ENCODE measurements around the gene TLE6. TPM values are rescaled to one million over a fixed set of nuclear protein-coding genes. Genes with fewer than 3 reads are reported as not detected.
"Not testable (repeated sequence)": the region's sequence is repeated elsewhere in the genome, so short reads cannot be mapped to it uniquely, and the experiment has no call there.

The TLE6 gene
- total RNA-seq: 1 to 10 TPM; 2.5 to 2.6 TPM

DNA sequence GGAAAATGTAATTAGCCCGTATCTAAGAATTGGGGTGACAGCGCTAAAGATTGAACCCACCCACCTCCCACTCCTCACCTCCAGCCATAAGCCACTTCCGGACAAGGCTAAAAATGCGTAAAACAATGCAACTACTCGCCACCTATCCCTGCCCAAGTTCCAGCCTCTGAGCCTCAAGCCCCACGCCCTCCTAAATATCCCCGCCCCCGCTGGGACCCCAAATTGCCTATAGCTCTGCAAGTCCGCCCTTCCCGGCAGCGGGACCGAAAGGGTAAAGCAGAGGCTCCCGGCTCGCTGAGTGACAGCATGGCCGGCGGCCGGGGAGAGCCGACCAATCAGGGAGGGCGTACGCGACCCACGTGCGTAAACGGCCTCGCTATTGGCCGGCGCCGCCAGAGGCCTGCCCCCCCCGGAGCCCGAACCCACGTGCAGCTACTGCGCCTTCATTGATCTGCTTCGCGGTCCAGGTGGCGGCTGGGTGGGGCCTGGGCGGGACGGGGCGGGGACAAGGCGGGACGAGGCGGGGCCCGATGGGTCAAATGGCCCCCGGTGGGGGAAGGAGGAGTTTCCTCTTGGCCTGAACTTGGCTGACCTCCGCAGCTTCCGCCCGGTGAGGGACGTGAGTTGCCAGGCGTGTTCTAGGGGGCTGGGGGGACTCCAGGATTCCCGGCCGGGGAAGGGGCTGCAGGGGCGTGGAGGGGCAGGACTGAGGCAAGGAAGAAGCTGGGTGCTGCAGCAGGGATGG lies at the start of gene TLE6:
Gene TLE6, plus strand, starts transcription at position 564 of the 745 bp plus-strand sequence. CDS start 670 bp downstream, outside the sequence.
- H3K36me3 Mint-ChIP-seq: no peaks in the 10 kb centered on the region
- ChIA-PET CTCF (interaction anchor here (0.8 to 2.8 kb wide), 6 partner anchors 16 to 131 kb away, joined by 3 to 15 read pairs (median 4); no protein-coding TSS in a partner anchor), POLR2A (interaction anchor here (0.7 to 1.6 kb wide), 2 partner anchors 47 to 59 kb away, joined by 3 to 7 read pairs; no protein-coding TSS in a partner anchor)
- intact Hi-C loops (cut with micrococcal nuclease): loop anchor here (1.0 to 2.0 kb wide), 2 partner anchors 58 to 158 kb away; partner anchors contain the start of gene ZNF554
- H3K27ac Mint-ChIP-seq: peak within 1 kb of the TSS; percentile 72
- peaks cover 7% of the 10 kb centered on the region for H3K27me3 Mint-ChIP-seq
- no peaks in the 10 kb centered on the region for H3K9me3 Mint-ChIP-seq
- H3K4me1 Mint-ChIP-seq (ENCODE audit: low read depth): peaks cover 13% of the 10 kb centered on the region
- H3K4me3 Mint-ChIP-seq: peak within 1 kb of the TSS; percentile 89
- DNase-seq: peak; percentile 97

DNA sequence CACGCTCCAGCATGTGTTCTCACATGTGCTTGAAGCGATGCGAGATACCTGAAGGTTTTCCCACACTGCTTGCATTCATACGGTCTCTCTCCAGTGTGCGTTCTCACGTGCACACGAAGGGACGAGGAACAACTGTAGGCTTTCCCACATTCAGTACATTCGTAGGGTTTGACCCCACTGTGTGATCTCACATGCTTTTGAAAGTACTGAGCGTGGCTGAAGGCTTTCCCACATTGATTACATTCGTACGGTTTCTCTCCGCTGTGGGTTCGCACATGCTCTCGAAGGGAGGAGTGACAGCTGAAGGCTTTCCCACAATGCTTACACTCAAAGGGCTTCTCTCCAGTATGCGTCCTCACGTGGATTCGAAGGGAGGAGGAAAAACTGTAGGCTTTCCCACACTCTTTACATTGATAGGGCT lies 43.9 kb upstream of the TLE6 start:
- intact Hi-C loops (cut with micrococcal nuclease): no loop called here
- no peaks in the 10 kb centered on the region for H3K4me1 Mint-ChIP-seq (ENCODE audit: low read depth)
- peaks cover 44% of the 10 kb centered on the region for H3K9me3 Mint-ChIP-seq
- no peak overlapping the region for H3K4me3 Mint-ChIP-seq
- H3K36me3 Mint-ChIP-seq: peaks cover 62% of the 10 kb centered on the region
- no peaks in the 10 kb centered on the region for H3K27me3 Mint-ChIP-seq
- H3K27ac Mint-ChIP-seq: no peak overlapping the region
- ChIA-PET POLR2A (no interaction called here), CTCF (no interaction called here)
- DNase-seq: no peak

DNA sequence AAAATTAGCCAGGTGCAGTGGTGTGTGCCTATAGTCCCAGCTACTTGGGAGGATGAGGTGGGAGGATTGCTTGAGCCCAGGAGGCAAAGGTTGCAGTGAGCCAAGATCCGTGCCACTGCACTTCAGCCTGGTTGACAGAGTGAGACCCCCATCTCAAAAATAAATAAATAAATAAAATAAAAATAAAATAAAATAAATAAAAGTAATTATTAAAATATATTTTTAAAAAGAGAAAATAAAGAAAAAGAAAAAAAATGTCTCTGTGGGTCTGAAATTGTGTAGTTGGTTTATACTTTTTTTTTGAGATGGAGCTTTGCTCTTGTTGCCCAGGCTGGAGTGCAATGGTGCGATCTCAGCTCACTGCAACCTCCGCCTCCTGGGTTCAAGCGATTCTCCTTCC lies 41.5 kb upstream of the TLE6 start:
- H3K4me3 Mint-ChIP-seq; H3K27me3 Mint-ChIP-seq; DNase-seq; CTCF ChIA-PET; H3K27ac Mint-ChIP-seq; intact Hi-C loops (cut with micrococcal nuclease); H3K4me1 Mint-ChIP-seq (ENCODE audit: low read depth); POLR2A ChIA-PET: not testable (repeated sequence)
- Mint-ChIP-seq H3K36me3 (peaks cover 61% of the 10 kb centered on the region), H3K9me3 (peaks cover 39% of the 10 kb centered on the region)

DNA sequence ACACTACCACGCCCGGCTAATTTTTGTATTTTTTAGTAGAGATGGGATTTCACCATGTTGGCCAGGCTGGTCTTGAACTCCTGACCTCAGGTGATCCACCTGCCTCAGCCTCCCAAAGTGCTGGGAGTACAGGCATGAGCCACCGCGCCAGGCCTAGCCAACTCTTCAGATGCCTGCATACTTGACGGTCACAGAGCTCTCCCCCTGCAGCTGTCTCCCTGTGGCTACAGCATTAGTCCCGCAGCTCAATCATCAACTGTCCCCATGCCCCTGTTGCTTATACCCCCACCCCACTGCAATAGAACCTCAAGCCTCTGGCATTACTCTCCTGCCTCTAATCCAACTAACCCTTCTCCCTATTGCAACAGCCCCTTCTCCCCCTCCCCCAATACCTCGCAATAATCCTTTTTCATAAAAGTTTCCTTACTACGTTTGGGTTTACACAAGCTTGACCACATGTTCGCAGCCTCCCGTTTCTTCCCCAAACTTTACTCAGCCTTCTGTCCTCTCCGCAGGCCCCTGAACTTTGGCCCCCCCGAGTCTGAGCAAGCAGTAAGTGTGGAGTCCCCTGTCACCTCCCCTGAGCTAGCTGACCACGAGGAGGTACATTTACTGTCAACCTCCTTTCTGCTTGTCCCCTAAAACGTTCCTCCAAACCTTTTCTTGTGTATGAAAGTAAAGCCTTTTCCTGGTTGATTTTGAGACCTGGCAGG lies 34.3 kb upstream of the TLE6 start:
- peaks cover 20% of the 10 kb centered on the region for H3K4me1 Mint-ChIP-seq (ENCODE audit: low read depth)
- no peak overlapping the region for H3K27ac Mint-ChIP-seq
- H3K36me3 Mint-ChIP-seq: peaks cover 10% of the 10 kb centered on the region
- CTCF ChIA-PET: interaction anchor here (1.4 to 1.7 kb wide), 2 partner anchors 56 kb away, joined by 4 to 7 read pairs; no protein-coding TSS in a partner anchor
- intact Hi-C loops (cut with micrococcal nuclease): no loop called here
- H3K4me3 Mint-ChIP-seq: peak overlapping the region; percentile 51
- no peak for DNase-seq
- POLR2A ChIA-PET: no interaction called here
- H3K27me3 Mint-ChIP-seq: no peaks in the 10 kb centered on the region
- no peaks in the 10 kb centered on the region for H3K9me3 Mint-ChIP-seq

- Mint-ChIP-seq H3K27ac (no peak overlapping the region), H3K4me1 (ENCODE audit: low read depth) (peaks cover 27% of the 10 kb centered on the region), H3K9me3 (no peaks in the 10 kb centered on the region), H3K36me3 (peaks cover 6% of the 10 kb centered on the region), H3K27me3 (no peaks in the 10 kb centered on the region), H3K4me3 (peak overlapping the region; percentile 96)
- ChIA-PET CTCF (interaction anchor here (1.0 to 1.7 kb wide), 2 partner anchors 10 to 57 kb away, joined by 3 to 7 read pairs; no protein-coding TSS in a partner anchor), POLR2A (interaction anchor here (0.6 to 0.8 kb wide), 2 partner anchors 10 to 20 kb away, joined by 3 read pairs; no protein-coding TSS in a partner anchor)
- DNase-seq: no peak
- intact Hi-C loops (cut with micrococcal nuclease): loop anchor here (2.0 kb wide), 1 partner anchor 44 kb away; the partner anchor contains the start of gene ZNF57
These were observed 33.0 kb upstream of the TLE6 start for GRCh38 chr19:2944403-2944774.

DNA sequence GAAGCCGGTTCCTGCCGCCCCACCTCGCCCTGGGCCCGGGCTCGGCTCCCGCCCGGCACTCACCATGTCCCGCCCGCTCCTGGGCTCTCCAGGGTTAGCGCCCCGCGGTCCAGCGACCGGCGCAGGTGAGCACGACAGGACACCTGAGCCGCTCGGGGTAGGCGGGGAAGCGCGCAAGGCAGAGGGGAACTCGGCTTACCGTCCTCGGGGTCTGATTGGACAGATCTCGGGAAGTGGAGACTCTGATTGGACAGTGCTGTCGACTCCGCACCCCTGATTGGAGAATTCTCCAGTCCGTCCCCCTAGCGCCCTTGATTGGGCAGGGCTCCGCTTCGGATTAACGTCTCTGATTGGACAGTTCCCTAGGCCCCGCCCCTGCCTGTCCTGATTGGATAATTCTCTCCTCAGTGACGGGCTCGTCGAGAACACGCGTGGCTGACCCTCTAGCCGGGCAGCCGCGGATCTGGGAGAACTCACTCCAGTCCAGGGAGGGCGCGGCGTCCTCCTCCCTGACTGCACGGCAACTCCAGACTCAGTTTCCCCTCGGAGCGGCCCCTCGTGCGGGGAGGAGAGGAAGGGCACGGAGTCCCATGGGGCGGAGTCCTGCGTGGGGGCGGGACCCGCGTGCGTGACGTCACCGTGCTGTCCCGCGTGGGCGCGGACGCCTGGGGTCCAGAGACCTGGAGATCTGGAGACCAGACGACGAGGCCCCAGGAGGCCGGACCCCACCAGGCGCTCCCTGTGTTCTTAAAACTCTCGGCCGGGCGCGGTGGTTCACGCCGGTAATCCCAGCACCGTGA lies 32.4 kb upstream of the TLE6 start, which contains the start of gene ZNF77:
Gene ZNF77, minus strand, starts transcription at position 197 of the 800 bp plus-strand sequence. Its CDS starts 131 bp downstream, at position 66.
- CTCF ChIA-PET: interaction anchor here (1.0 to 1.7 kb wide), 2 partner anchors 10 to 57 kb away, joined by 3 to 7 read pairs; no protein-coding TSS in a partner anchor

DNA sequence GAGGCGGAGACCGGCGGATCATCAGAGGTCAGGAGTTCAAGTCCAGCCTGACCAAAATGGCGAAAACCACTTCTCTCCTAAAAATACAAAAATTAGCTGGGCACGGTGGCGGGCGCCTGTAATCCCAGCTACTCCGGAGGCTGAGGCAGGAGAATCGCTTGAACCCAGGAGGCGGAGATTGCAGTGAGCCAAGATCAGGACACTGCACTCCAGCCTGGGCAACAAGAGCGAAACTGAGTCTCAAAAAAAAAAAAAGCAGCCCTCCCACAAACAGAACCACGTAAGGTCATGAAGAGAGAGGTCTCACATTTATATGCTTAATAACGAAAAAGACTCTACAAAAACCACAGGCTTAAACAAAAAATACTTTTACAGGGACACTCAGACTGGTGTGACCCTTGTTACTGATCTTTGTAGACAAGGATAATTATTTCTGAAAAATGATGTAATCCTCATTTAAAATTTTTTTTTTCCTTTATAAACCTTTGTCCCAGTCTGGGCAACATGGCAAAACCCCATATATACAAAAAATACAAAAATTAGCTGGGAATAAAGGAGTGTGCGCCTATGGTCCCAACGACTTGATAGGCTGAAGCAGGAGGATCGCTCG lies 31.7 kb upstream of the TLE6 start:
- Mint-ChIP-seq H3K27ac (peak overlapping the region; percentile 90), H3K4me1 (ENCODE audit: low read depth) (peaks cover 34% of the 10 kb centered on the region), H3K27me3 (no peaks in the 10 kb centered on the region), H3K9me3 (no peaks in the 10 kb centered on the region), H3K4me3 (peak overlapping the region; percentile 96), H3K36me3 (peaks cover 8% of the 10 kb centered on the region)
- CTCF ChIA-PET: no interaction called here
- DNase-seq: no peak
- POLR2A ChIA-PET: no interaction called here
- intact Hi-C loops (cut with micrococcal nuclease): loop anchor here (2.0 kb wide), 1 partner anchor 45 kb away; the partner anchor contains the start of gene ZNF57

More for the DNA sequence above, 32.4 kb upstream of the TLE6 start, which contains the start of gene ZNF77:
- Mint-ChIP-seq H3K36me3 (peaks cover 8% of the 10 kb centered on the region), H3K9me3 (no peaks in the 10 kb centered on the region), H3K4me1 (ENCODE audit: low read depth) (peaks cover 32% of the 10 kb centered on the region), H3K27me3 (no peaks in the 10 kb centered on the region), H3K4me3 (peak within 1 kb of the TSS; percentile 96), H3K27ac (peak within 1 kb of the TSS; percentile 90)
- POLR2A ChIA-PET: interaction anchor here (0.6 to 0.8 kb wide), 2 partner anchors 10 to 21 kb away, joined by 3 read pairs; no protein-coding TSS in a partner anchor
- peak; percentile 99 for DNase-seq
- intact Hi-C loops (cut with micrococcal nuclease): loop anchor here (2.0 kb wide), 1 partner anchor 44 kb away; the partner anchor contains the start of gene ZNF57

- Mint-ChIP-seq H3K9me3 (no peaks in the 10 kb centered on the region), H3K27me3 (no peaks in the 10 kb centered on the region), H3K4me1 (ENCODE audit: low read depth) (peaks cover 25% of the 10 kb centered on the region), H3K36me3 (peaks cover 8% of the 10 kb centered on the region), H3K4me3 (peak overlapping the region; percentile 98), H3K27ac (peak overlapping the region; percentile 97)
- ChIA-PET CTCF (interaction anchor here (0.6 to 3.0 kb wide), 31 partner anchors 9 to 780 kb away, joined by 3 to 54 read pairs (median 5); partner anchors contain the start of genes TLE6 and ZNF57), POLR2A (interaction anchor here (0.9 to 1.5 kb wide), 3 partner anchors 38 to 154 kb away, joined by 3 to 5 read pairs (median 3); no protein-coding TSS in a partner anchor)
- intact Hi-C loops (cut with micrococcal nuclease): loop anchor here (2.0 kb wide), 2 partner anchors 63 to 235 kb away; partner anchors contain the start of gene NCLN
- no peak for DNase-seq
These were observed 27.5 kb upstream of the TLE6 start for GRCh38 chr19:2949939-2950285.

DNA sequence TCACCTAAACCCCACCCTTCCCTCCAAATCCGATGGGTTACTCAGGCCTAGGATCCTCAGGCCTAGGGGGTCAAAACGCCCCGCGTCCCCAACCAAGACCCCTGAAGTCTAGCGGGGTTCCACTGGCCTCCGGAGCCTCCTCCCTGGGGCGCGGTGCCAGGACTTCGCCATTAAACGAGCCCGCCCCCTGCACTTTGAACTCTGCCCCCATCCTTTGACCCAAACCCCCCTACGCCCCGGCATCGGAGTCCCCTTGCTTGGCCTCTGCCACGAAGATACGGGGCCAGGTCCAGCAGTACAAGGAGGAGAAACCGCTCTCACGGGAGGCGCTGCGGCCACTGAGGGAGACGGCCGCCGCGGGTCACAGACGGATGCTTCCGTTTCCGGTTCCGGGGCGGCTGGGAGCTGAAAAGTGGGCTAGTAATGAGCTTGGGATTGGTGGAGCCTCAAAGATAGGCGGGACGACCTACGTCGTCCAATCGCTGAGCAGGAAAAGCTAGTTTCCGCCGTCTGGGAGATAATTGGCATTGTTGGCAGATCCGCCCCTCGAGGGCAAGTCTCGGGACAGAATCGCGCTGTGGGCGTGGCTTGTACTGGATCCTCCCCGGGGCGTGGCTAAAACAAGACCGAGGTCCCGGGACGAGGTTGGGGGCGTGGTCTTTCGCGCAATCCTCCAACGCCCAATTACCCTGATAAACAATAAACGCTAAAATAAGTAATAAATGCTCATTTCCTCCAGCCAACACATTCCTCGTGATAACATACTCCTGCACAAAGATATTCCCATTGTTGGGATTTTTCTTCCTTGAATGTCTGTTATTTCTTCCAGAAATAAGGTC lies 26.9 kb upstream of the TLE6 start:
- peak; percentile 100 for DNase-seq
- no peaks in the 10 kb centered on the region for H3K27me3 Mint-ChIP-seq
- ChIA-PET POLR2A (interaction anchor here (0.7 to 1.5 kb wide), 6 partner anchors 16 to 153 kb away, joined by 3 to 5 read pairs (median 3); partner anchors contain the start of gene ZNF57), CTCF (interaction anchor here (0.6 to 3.0 kb wide), 39 partner anchors 8 to 779 kb away, joined by 3 to 54 read pairs (median 4); partner anchors contain the start of genes TLE6 and ZNF57)
- H3K27ac Mint-ChIP-seq: peak overlapping the region; percentile 97
- peak overlapping the region; percentile 98 for H3K4me3 Mint-ChIP-seq
- H3K9me3 Mint-ChIP-seq: no peaks in the 10 kb centered on the region
- intact Hi-C loops (cut with micrococcal nuclease): loop anchor here (2.0 kb wide), 2 partner anchors 64 to 234 kb away; partner anchors contain the start of gene NCLN
- peaks cover 8% of the 10 kb centered on the region for H3K36me3 Mint-ChIP-seq
- peaks cover 25% of the 10 kb centered on the region for H3K4me1 Mint-ChIP-seq (ENCODE audit: low read depth)

DNA sequence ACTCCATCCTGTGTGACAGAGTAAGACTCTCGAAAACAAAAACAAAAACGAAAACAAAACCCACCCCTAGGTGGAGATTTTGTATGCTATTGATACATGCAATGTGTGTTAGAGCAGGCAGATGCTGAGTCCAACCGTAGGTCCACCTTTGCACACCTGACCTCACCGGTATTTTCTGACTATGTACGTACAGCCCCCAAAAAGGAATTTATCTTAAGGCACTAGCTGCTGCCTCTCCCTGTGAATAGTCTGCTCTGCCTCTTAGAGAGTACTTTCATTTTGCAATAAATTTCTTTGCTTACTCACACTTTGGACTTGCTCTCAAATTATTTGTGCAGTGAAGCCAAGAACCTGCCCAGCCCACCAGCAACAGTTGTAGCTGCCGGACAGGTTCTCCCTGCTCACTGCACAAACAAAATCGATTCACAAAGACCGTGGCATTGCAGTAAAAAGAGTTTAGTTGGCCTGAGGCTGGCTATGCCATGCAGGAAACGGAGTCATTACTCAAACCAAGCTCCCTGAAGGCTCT lies 24.3 kb upstream of the TLE6 start:
- POLR2A ChIA-PET: no interaction called here
- Mint-ChIP-seq H3K27me3 (no peaks in the 10 kb centered on the region), H3K9me3 (no peaks in the 10 kb centered on the region), H3K27ac (no peak overlapping the region), H3K4me1 (ENCODE audit: low read depth) (peaks cover 19% of the 10 kb centered on the region), H3K36me3 (peaks cover 5% of the 10 kb centered on the region), H3K4me3 (no peak overlapping the region)
- no peak for DNase-seq
- intact Hi-C loops (cut with micrococcal nuclease): no loop called here
- CTCF ChIA-PET: interaction anchor here (1.1 to 3.0 kb wide), 7 partner anchors 9 to 208 kb away, joined by 3 to 54 read pairs (median 4); no protein-coding TSS in a partner anchor
